HG03103 (cell line): ENCODE results near the gene HNRNPL.
"Not testable (repeated sequence)": the region's sequence is repeated elsewhere in the genome, so short reads cannot be mapped to it uniquely, and the experiment has no call there.

Experiments
- ATAC-seq: cut with Tn5 transposase; IDR thresholded peaks from one replicate; pipeline ENCODE4 v1.9.1; 2021; ENCODE audit warnings: low read depth; ENCODE audit not compliant: unreplicated experiment

HNRNPL gene

DNA sequence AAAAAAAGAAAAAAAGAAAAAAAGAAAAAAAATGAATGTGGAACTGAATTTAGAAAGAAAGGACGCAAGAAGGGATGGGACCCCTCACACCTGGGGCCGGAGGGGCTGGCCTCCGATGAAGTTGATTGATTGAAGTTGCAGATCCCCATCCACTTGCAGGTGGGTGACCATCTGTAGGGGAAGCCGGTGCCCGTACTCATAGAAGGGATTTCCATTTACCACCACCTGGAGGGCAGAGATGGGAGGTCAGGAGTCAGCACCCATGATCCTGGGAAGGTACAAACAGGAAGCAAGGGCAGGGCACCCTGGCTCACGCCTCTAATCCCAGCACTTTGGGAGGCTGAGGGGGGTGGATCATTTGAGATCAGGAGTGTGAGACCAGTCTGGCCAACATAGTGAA, 43.4 kb downstream of the HNRNPL start:
- ATAC-seq, result no peak

DNA sequence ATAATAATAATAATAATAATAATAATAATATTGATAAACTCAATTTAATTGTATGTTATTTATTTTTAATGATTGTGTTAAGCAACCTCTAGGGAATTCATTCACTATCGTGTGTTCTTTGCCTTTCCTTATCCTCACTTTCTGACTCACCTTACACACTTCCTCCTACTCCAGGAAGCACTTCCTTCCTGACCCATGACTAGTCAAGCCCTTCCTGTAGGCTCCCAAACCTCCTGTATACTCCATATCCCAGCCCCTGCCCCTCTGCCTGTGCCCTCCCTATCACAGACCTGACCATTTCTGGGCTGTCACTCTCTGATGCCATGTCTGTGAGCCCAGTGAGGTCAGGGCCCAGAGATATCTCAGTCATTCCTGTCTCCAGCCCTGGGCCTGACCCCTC, 44.6 kb downstream of the HNRNPL start:
- no peak for ATAC-seq

GRCh38 chr19:38803543-38803942, 46.2 kb downstream of the HNRNPL start:
- no peak for ATAC-seq

GRCh38 chr19:38801359-38802095, 48.3 kb downstream of the HNRNPL start:
- no peak for ATAC-seq

DNA sequence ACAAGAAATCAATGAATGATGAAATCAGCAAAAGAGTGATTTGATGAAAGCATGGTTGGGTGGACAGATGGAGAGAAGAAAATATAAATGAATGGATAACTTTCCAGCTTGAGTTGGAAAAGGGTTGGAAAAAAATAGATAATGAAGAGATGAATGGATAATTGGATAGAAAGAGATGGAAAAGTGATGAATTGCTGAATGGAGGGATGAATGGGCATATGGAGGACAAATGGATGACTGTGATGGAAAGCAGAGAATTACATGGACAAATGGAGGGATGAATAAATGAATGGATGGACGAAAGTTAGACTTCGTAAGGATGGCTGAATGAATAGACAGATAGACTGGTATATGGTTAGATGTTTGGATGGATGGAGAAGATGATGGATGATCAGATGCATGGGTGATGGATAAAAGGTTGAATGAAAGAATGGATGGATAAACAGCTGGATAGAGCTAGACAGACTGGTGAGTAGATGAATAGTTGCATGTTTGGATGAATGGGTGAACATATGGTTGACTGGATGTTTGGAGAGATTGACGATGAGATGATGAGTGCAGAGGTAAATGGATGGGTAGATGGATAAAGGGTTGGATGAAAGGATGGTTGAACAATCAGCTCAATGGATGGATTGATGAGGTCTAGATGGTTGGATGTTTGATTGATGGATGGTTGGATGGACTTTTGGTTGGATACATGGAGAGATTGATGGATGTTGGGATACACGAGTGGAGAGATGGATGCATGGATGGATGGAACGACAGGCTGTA, 49.0 kb downstream of the HNRNPL start:
- ATAC-seq, result no peak

DNA sequence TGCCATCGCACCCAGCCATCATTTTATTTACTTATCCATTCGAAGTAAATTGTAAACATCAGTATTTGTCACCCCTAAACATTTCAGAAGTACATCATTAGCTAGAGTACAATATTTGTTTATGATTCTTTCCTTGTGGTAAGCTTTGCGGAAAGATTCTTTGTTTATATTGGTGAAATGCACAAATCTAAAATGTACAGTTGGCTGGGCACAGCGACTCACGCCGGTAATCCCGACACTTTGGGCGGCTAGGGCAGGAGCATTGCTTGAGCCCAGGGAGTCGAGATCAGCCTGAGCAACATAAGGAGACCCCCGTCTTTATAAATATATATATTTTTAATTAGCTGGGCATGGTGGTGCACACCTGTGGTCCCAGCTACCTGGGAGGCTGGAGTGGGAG, 50.7 kb downstream of the HNRNPL start:
- no peak for ATAC-seq

GRCh38 chr19:38797781-38798180, 52.0 kb downstream of the HNRNPL start:
- not testable (repeated sequence) for ATAC-seq

- ATAC-seq, result no peak
These were observed 53.6 kb downstream of the HNRNPL start for GRCh38 chr19:38796154-38796553.

GRCh38 chr19:38795549-38795948, 54.2 kb downstream of the HNRNPL start:
- ATAC-seq, result no peak

GRCh38 chr19:38793671-38794070, 56.1 kb downstream of the HNRNPL start:
- no peak for ATAC-seq

DNA sequence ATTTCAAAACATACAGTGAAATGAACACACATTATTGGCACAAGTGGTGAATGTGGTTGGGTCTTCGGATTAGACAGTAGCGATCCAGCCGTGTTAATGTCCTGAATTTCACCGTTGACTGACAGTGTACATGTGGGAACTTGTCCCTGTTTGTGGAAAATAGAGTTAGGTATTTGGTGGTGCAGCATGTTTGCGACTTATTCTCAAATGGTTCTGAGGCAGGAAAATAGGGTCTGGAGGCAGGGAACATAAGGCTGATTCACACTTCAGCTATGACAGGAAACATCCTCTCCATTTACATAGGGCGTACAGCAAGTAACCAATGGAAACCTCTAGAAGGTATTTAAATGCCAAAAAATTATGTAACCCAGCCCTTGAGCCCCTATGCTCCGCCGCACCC, 56.6 kb downstream of the HNRNPL start:
- ATAC-seq, result no peak

GRCh38 chr19:38792250-38793111, 57.3 kb downstream of the HNRNPL start:
- ATAC-seq, result no peak

DNA sequence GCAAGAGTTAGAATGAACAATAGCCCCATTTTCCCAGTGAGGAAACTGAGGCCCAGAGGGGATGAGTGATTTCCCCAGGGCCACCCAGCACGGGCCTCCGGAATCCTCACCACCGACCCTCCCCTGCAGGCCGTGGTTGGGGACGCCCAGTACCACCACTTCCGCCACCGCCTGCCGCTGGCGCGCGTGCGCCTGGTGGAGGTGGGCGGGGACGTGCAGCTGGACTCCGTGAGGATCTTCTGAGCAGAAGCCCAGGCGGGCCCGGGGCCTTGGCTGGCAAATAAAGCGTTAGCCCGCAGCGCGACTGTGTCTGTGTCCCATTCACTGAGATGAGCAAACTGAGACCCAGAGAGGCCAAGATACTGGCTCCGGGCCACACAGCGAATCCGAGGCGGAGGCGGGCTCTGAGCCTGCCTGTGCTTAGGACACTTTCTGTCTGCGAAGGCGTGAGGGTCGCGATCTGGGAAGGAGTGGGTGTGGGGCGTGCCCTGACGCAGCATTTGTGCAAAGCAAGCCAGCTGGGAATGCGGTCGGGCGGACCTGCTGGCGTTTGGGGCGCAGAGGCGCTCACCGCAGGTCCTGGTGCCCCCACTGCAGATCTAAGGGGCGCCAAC, 58.2 kb downstream of the HNRNPL start:
- ATAC-seq, result not testable (repeated sequence)

DNA sequence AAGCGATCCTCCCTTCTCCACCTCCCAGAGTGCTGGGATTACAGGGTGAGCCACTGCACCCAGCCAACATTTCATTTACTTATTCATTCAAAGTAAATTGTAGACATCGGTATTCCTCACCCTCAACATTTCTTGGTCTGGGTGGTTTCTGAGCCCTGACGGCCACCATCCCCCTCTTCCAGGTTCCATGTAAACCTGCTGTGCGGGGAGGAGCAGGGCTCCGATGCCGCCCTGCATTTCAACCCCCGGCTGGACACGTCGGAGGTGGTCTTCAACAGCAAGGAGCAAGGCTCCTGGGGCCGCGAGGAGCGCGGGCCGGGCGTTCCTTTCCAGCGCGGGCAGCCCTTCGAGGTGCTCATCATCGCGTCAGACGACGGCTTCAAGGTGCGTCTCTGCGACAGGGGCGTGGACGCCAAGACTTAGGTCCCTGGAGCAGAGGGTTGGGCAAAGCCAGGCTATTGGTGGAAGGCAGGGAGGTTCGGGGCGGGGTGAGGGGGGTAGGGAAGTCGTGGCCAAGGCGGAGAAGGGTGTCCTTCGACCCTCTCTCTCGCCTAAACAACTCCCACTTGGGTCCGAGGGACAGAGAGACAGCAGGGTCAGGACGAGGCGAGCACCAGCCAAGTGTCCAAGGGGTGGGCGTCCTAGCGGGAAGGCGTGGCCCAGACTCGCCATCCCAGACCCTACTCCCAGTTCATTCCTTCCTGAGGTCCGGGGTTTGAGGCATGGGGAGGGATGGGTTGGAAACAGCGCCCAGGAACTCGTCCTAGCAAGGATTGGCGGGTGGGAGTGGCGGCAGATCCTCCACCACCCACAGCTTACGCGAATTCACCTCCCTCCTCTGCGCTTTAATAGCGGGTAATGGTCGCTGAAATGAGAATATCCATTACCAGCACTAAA, 59.0 kb downstream of the HNRNPL start:
- ATAC-seq, result not testable (repeated sequence)

DNA sequence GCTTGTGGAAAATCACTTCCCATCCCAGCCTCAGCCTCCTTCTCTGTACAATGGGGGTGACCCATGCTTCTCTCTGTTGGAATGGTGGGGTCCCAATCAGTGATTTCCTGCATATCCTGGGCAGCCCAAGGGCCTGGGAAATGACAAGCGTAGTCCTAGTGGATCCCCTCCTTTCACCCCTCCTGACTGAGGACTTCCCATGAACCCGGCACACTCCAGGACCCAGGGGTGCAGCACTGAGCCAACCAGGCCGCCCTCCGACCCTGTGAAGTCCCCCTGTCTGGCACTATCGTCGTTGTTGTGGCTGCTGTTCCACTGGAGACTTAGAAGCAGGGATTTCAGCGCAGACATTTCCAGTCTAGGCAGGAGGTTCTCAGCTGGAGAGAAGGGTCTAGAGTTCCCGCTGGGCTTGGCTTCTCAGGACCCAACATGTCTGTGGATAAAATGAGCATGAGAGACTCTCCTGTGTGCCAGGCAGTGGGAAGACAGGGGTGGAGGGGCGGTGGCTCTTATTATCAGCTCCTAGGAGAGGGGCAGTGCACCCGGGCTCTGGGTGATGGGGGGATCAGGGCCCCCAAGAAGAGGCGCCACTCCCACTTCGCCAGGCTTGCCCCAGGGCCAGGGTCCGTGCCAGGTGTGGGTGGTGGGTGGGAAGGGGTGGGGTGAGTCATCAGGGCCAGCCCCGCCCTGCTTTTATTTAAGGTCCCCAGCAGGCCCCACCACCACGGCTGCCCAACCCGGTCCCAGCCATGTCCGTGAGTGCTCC, 61.1 kb downstream of the HNRNPL start, which contains the start of gene LGALS7B:
TSS of gene LGALS7B (plus strand) at position 723 of the 766 bp plus-strand sequence. CDS start at position 750, 27 bp downstream.
- ATAC-seq, result no peak

- ATAC-seq, result no peak
These were observed 63.1 kb downstream of the HNRNPL start for GRCh38 chr19:38786572-38787265.
